ENCODE results near the gene XRCC3.
"Not testable (repeated sequence)": the region's sequence is repeated elsewhere in the genome, so short reads cannot be mapped to it uniquely, and the experiment has no call there.

DNA sequence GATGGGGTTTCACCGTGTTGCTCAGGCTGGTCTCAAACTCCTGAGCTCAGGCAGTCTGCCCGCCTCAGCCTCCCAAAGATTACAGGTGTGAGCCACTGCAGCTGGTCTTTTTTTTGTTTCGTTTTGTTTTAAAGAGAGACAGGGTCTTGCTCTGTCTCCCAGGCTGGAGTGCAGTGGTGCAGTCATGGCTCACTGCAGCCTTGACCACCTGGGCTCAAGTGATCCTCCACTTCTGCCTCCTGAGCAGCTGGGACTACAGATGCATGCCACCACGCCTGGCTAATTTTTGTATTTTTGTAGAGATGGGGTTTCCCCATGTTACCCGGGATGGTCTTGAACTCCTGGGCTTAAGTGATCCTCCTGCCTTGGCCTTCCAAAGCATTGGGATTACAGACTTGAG, 23.6 kb downstream of the XRCC3 start:
- TF ChIP-seq, protein P1, sequence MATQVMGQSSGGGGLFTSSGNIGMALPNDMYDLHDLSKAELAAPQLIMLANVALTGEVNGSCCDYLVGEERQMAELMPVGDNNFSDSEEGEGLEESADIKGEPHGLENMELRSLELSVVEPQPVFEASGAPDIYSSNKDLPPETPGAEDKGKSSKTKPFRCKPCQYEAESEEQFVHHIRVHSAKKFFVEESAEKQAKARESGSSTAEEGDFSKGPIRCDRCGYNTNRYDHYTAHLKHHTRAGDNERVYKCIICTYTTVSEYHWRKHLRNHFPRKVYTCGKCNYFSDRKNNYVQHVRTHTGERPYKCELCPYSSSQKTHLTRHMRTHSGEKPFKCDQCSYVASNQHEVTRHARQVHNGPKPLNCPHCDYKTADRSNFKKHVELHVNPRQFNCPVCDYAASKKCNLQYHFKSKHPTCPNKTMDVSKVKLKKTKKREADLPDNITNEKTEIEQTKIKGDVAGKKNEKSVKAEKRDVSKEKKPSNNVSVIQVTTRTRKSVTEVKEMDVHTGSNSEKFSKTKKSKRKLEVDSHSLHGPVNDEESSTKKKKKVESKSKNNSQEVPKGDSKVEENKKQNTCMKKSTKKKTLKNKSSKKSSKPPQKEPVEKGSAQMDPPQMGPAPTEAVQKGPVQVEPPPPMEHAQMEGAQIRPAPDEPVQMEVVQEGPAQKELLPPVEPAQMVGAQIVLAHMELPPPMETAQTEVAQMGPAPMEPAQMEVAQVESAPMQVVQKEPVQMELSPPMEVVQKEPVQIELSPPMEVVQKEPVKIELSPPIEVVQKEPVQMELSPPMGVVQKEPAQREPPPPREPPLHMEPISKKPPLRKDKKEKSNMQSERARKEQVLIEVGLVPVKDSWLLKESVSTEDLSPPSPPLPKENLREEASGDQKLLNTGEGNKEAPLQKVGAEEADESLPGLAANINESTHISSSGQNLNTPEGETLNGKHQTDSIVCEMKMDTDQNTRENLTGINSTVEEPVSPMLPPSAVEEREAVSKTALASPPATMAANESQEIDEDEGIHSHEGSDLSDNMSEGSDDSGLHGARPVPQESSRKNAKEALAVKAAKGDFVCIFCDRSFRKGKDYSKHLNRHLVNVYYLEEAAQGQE (IDR thresholded peaks at IDR 0.05; ENCODE audit: unreplicated experiment), result not testable (repeated sequence)
- TF ChIP-seq, protein P2, sequence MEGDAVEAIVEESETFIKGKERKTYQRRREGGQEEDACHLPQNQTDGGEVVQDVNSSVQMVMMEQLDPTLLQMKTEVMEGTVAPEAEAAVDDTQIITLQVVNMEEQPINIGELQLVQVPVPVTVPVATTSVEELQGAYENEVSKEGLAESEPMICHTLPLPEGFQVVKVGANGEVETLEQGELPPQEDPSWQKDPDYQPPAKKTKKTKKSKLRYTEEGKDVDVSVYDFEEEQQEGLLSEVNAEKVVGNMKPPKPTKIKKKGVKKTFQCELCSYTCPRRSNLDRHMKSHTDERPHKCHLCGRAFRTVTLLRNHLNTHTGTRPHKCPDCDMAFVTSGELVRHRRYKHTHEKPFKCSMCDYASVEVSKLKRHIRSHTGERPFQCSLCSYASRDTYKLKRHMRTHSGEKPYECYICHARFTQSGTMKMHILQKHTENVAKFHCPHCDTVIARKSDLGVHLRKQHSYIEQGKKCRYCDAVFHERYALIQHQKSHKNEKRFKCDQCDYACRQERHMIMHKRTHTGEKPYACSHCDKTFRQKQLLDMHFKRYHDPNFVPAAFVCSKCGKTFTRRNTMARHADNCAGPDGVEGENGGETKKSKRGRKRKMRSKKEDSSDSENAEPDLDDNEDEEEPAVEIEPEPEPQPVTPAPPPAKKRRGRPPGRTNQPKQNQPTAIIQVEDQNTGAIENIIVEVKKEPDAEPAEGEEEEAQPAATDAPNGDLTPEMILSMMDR (conservative IDR thresholded peaks at IDR 0.05; ENCODE audit: low read depth in 2 of 2), result not testable (repeated sequence)
- TF ChIP-seq EZH2 (IDR thresholded peaks at IDR 0.05; ENCODE audit: low read depth, unreplicated experiment); POLR2AphosphoS5 (IDR thresholded peaks at IDR 0.05; ENCODE audit: low read depth); JUNB (IDR thresholded peaks at IDR 0.05; ENCODE audit: unreplicated experiment): not testable (repeated sequence)

Data from GM23338 (cell line).